Panc1 (cell line): Measurements from ENCODE around the gene IPO8. TPM values are rescaled to one million over a fixed set of nuclear protein-coding genes. Genes with fewer than 3 reads are reported as not detected.

Experiments used
- ATAC-seq: fragments of 200-7000 bp; cut with Tn5 transposase; 2 replicates; pipeline ENCODE4 v1.9.1; 2020; ENCODE audit warnings: mild to moderate bottlenecking, moderate library complexity
- BruUV-seq: library from RNA; stranded (reverse); fragments of 400-500 nt; replicated peaks from 2 replicates; lab custom pipeline; 2021; lab: Mats Ljungman, UMichigan
- CTCF ChIA-PET: fragments of 300-600 bp; sonication (Branson Sonifier 250); formaldehyde crosslinking; loops from one replicate; lab custom pipeline; 2022; ENCODE audit warnings: antibody characterized with exemption; lab: Charles Lee
- POLR2A ChIA-PET: fragments of 300-600 bp; sonication (Branson Sonifier 250); formaldehyde crosslinking; loops from one replicate; lab custom pipeline; 2022; ENCODE audit warnings: antibody characterized with exemption; lab: Charles Lee
- DNase-seq: peaks from one replicate; pipeline ENCODE4 v3.0.0-alpha.2; 2010; ENCODE audit warnings: low read depth, low spot score
- H3K27ac ChIP-seq: 2 replicates; pipeline ENCODE4 v1.5.1; 2011; ENCODE audit warnings: mild to moderate bottlenecking, low read length, inconsistent platforms
- H3K27me3 ChIP-seq: fragments of 200-500 bp; sonication (Bioruptor generic); 2 replicates; pipeline ENCODE4 v1.6.0; 2014; ENCODE audit warnings: low read length, inconsistent platforms; ENCODE audit not compliant: control insufficient read depth, insufficient read depth
- H3K36me3 ChIP-seq: fragments of 200-500 bp; sonication (Bioruptor generic); 2 replicates; pipeline ENCODE4 v1.5.1; 2014; ENCODE audit warnings: inconsistent platforms, mild to moderate bottlenecking, low read length, moderate library complexity; ENCODE audit not compliant: control insufficient read depth, insufficient read depth
- H3K4me1 ChIP-seq: 2 replicates; pipeline ENCODE4 v1.5.1; 2011; ENCODE audit warnings: inconsistent platforms, mild to moderate bottlenecking, low read length, moderate library complexity; ENCODE audit not compliant: control insufficient read depth, insufficient read depth
- H3K4me3 ChIP-seq, 2 experiments: 2 replicates each; pipeline ENCODE4 v1.5.1; 2011 to 2012; ENCODE audit warnings: low read depth in 2 of 2, low read length in 2 of 2, mild to moderate bottlenecking in 2 of 2, inconsistent platforms in 1 of 2, moderate library complexity in 1 of 2
- H3K9me3 ChIP-seq: fragments of 200-500 bp; sonication (Bioruptor generic); 2 replicates; pipeline ENCODE4 v1.5.1; 2014; ENCODE audit warnings: low read depth, mild to moderate bottlenecking, inconsistent platforms, low read length, moderate library complexity; ENCODE audit not compliant: control insufficient read depth, insufficient read depth
- POLR2AphosphoS5 ChIP-seq: IDR thresholded peaks from 2 replicates; pipeline ENCODE4 v1.6.1; 2012; ENCODE audit warnings: mild to moderate bottlenecking, low read depth, low read length, moderate library complexity
- REST ChIP-seq, 2 experiments: IDR thresholded peaks; 2 replicates each; pipeline ENCODE4 v1.6.1; 2011 to 2012; ENCODE audit warnings: low read depth in 2 of 2, control low read depth in 1 of 2, low read length in 1 of 2, mild to moderate bottlenecking in 1 of 2, moderate library complexity in 1 of 2; ENCODE audit not compliant: insufficient read depth in 1 of 2
- SIN3A ChIP-seq: IDR thresholded peaks from 2 replicates; pipeline ENCODE4 v1.6.1; 2012; ENCODE audit warnings: low read depth, mild to moderate bottlenecking, low read length, moderate library complexity, borderline replicate concordance; ENCODE audit not compliant: insufficient read depth
- TCF7L2 ChIP-seq: IDR thresholded peaks from 2 replicates; pipeline ENCODE4 v1.6.1; 2011; ENCODE audit warnings: mild to moderate bottlenecking, low read depth, low read length, inconsistent platforms
- in situ Hi-C: cut with HindIII; loops from 2 replicates; pipeline ENCODE4 v1.10.0; 2016; ENCODE audit warnings: low sequenced_read_pairs, low pct_unique_long_range_greater_than_20kb
- intact Hi-C: fragments of 100-400 bp; cut with micrococcal nuclease; formaldehyde crosslinking; loops from one replicate; pipeline ENCODE4 v1.10.0; 2022; ENCODE audit not compliant: unreplicated experiment
- total RNA-seq: library from RNA; stranded (reverse); gene quantifications from one replicate; pipeline ENCODE4 v1.2.1, GENCODE V29; 2021; ENCODE audit not compliant: unreplicated experiment
- TF ChIP-seq, protein P1 (sequence below): fragments of 450-650 bp; IDR thresholded peaks from 2 replicates; pipeline ENCODE4 v1.5.1; 2017; ENCODE audit warnings: mild to moderate bottlenecking

The IPO8 gene
- total RNA-seq, 1 experiment from 2014 or later: 46.6 TPM

GRCh38 chr12:30630979-30631285, 64.7 kb downstream of the IPO8 start:
- intact Hi-C loops: no loop called here
- DNase-seq (no peak), ATAC-seq (no peak)
- H3K27me3 ChIP-seq: no peaks in the 10 kb centered on the region
- peaks cover 6% of the 10 kb centered on the region for H3K36me3 ChIP-seq
- no peak for TF ChIP-seq TCF7L2
- TF ChIP-seq SIN3A: no peak
- TF ChIP-seq, protein P1, sequence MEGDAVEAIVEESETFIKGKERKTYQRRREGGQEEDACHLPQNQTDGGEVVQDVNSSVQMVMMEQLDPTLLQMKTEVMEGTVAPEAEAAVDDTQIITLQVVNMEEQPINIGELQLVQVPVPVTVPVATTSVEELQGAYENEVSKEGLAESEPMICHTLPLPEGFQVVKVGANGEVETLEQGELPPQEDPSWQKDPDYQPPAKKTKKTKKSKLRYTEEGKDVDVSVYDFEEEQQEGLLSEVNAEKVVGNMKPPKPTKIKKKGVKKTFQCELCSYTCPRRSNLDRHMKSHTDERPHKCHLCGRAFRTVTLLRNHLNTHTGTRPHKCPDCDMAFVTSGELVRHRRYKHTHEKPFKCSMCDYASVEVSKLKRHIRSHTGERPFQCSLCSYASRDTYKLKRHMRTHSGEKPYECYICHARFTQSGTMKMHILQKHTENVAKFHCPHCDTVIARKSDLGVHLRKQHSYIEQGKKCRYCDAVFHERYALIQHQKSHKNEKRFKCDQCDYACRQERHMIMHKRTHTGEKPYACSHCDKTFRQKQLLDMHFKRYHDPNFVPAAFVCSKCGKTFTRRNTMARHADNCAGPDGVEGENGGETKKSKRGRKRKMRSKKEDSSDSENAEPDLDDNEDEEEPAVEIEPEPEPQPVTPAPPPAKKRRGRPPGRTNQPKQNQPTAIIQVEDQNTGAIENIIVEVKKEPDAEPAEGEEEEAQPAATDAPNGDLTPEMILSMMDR: no peak
- TF ChIP-seq POLR2AphosphoS5: no peak
- no peak for TF ChIP-seq REST (IDR thresholded peaks at IDR 0.05; ENCODE audit: insufficient read depth in 1 of 2, low read depth in 2 of 2, low read length in 1 of 2)
- no TSS peak for BruUV-seq
- H3K4me1 ChIP-seq: no peaks in the 10 kb centered on the region
- in situ Hi-C loops: no loop called here
- H3K9me3 ChIP-seq: no peaks in the 10 kb centered on the region
- no peak overlapping the region for H3K27ac ChIP-seq
- no peak overlapping the region for H3K4me3 ChIP-seq
- ChIA-PET CTCF (no interaction called here), POLR2A (interaction anchor here (0.6 kb wide), 1 partner anchor 1804 kb away, joined by 3 read pairs; no protein-coding TSS in a partner anchor)

DNA sequence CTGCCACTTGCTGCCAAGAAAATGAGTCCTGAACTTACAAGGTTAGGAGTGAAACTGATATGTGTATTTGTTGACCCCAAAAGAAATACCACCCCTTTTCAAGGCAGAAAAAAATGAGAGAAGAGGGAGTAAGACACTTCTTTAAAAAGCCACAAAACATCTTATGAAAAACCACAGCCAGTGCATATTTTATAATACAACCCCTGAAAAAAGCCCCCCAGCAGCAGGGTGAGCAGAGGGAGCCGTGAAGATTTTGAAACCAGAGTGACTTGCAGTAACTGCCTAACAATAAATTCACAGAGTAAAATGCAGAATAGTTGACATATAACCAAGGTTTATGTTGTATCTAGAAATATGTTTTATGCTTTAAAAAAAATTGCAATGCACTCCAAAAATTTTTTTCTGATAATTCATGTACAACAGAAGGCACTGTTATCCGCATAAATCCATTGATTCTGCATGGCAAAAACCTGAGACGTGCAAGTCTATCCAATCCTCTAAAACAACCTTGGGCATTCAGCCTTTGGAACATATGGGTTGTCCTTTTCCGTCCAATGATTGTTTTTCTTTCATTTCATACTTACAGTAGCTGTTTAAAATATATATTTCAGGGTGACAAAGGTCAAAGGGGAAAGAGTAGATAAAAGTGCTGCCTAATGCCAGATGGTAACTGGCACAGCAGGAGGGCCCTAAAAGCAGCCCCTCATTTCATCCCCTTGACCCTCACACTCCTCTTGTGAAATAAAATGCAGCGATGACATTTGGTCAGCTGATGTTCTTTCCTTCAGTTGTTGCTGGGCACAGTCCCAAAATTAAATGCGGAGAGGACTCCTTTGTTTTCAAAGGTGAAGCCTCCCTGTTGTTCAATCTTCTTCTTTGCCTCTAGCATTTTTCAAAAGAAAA, 65.3 kb downstream of the IPO8 start:
- ChIA-PET CTCF (no interaction called here), POLR2A (interaction anchor here (0.6 kb wide), 1 partner anchor 1805 kb away, joined by 3 read pairs; no protein-coding TSS in a partner anchor)
- no peaks in the 10 kb centered on the region for H3K9me3 ChIP-seq
- BruUV-seq: TSS peak; percentile 19
- intact Hi-C loops: no loop called here
- no peak overlapping the region for H3K27ac ChIP-seq
- ATAC-seq (no peak), DNase-seq (no peak)
- peaks cover 6% of the 10 kb centered on the region for H3K36me3 ChIP-seq
- H3K4me1 ChIP-seq: no peaks in the 10 kb centered on the region
- no peaks in the 10 kb centered on the region for H3K27me3 ChIP-seq
- no peak overlapping the region for H3K4me3 ChIP-seq
- TF ChIP-seq, protein P1: no peak
- no peak for TF ChIP-seq TCF7L2
- TF ChIP-seq SIN3A: no peak
- TF ChIP-seq POLR2AphosphoS5: no peak
- no peak for TF ChIP-seq REST (IDR thresholded peaks at IDR 0.05; ENCODE audit: insufficient read depth in 1 of 2, low read depth in 2 of 2, low read length in 1 of 2)
- in situ Hi-C loops: no loop called here
